Sigmoid colon (tissue), 4 donors: ENCODE results near the gene TAOK3.

Experiments
- EP300 ChIP-seq, 4 donors: sonication (generic); formaldehyde crosslinking; IDR thresholded peaks; one replicate each; pipeline ENCODE4 v1.6.1; 2017; ENCODE audit warnings: antibody characterized with exemption in 4 of 4
- TF ChIP-seq, protein P1 (sequence below), 4 experiments: fragments of 450-650 bp in 3 of 4; fragments of 200-600 bp in 1 of 4; IDR thresholded peaks; one replicate each; pipeline ENCODE4 v1.5.1; 2016 to 2019; ENCODE audit warnings: antibody characterized with exemption in 4 of 4, mild to moderate bottlenecking in 3 of 4, moderate library complexity in 2 of 4

DNA sequence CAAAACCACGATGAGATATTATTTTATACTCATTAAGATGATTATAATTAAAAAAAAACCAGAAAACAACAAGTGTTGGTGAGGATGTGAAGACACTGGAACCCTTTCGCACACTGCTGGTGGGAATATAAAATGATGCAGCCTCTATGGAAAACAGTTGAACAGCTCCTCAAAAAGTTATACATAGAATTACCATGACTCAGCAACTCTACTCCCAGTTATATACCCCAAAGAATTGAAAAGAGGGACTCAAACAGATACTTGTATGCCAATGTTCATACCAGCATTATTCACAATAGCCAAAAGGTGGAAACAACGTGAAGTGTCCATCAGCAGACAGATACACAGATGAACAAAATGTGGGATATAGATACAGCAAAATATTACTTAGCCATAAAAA is 53.1 kb downstream of the TAOK3 start:
- TF ChIP-seq, protein P1, sequence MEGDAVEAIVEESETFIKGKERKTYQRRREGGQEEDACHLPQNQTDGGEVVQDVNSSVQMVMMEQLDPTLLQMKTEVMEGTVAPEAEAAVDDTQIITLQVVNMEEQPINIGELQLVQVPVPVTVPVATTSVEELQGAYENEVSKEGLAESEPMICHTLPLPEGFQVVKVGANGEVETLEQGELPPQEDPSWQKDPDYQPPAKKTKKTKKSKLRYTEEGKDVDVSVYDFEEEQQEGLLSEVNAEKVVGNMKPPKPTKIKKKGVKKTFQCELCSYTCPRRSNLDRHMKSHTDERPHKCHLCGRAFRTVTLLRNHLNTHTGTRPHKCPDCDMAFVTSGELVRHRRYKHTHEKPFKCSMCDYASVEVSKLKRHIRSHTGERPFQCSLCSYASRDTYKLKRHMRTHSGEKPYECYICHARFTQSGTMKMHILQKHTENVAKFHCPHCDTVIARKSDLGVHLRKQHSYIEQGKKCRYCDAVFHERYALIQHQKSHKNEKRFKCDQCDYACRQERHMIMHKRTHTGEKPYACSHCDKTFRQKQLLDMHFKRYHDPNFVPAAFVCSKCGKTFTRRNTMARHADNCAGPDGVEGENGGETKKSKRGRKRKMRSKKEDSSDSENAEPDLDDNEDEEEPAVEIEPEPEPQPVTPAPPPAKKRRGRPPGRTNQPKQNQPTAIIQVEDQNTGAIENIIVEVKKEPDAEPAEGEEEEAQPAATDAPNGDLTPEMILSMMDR (IDR thresholded peaks at IDR 0.05) = no peak
- no peak for TF ChIP-seq EP300 (IDR thresholded peaks at IDR 0.05)
